ENCODE data around the gene DNAJC13.

The DNAJC13 gene

DNA sequence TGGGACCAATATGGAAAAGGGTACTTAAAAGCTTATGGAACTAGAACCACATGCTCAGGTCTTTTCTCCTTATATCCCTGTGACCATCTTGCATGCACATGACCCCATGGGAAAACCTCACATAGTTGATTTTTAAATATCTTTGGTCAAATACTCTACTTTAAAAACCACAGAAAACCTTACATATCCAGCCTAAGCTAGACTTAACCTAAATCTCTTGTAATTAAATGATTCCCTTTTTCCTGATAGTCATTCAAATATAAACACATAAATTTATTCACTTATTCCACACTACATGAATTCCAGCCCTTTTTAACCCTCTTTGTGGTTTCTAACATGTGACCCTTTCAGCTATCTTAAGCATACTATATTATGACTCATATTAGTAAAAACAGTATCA, 46.8 kb downstream of the DNAJC13 start:
- DNase-seq: no peak

DNA sequence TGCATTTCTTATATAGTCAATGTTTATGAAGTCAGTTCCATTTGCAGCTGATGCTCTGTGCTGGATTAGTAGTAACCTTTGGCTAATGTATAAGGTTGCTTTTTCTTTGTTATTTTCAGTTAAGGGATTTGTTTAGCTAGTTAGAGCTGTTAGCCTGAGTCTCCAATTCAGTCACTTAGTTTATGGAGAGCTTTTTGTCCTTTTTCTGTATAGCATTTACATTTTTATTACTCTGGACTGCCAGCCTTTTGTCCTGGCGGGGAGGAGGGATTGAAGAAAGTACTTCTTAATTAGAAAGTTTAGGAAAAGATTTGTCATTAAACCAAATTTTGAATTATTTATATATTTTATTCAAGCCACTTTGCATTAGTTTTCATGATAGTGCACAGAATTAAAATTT, 52.0 kb downstream of the DNAJC13 start:
- DNase-seq: no peak

DNA sequence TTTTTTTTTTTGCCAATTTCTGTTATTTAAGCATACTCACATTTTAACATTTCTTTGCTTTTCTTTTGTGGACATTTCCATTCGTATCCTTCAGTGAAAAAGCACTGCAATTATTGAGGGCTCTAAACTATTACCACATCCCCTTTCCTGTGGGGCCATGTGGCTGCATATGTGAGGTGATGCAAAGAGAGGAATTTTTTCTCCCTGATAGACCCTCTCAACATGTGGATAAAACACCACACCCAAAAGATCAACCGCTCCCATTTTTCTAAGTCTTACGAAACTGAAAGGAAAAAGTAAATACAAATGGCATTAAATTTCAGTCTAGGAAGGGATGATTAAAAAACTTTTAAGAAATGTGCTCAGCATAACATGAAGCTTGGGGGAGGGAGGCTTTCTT, 68.8 kb downstream of the DNAJC13 start:
- DNase-seq: no peak

DNA sequence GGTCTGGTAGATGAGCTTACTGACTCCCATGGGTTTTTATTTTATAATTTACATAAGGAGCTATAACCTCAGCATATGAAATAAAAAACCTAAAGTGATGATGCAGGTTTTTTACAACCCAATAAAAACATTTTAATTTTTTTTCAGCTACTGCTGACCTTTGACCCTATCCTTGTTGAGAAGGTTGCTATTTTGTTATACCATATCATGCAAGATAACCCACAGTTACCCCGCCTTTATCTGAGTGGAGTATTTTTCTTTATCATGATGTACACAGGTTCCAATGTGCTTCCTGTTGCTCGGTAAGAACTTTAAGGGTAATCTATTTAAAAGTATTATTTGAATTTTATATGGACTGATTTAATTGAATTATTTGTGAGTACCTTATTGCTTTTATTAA, 70.8 kb downstream of the DNAJC13 start:
- DNase-seq: no peak

DNA sequence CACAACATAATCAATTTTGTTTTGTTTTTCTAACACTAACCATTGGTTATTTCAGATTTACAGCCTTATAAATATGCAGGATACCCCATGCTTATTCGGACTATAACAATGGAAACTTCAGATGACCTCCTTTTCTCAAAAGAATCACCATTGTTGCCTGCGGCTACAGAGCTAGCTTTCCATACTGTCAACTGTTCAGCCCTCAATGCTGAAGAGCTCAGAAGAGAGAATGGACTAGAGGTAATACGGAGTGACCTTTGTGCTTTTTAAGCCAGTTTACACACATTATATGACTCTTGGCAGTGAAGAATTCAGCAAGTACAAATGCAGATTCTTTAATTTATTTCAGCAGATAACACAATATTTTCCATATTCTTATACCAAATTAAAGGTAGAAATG, 81.8 kb downstream of the DNAJC13 start:
- DNase-seq: no peak

DNA sequence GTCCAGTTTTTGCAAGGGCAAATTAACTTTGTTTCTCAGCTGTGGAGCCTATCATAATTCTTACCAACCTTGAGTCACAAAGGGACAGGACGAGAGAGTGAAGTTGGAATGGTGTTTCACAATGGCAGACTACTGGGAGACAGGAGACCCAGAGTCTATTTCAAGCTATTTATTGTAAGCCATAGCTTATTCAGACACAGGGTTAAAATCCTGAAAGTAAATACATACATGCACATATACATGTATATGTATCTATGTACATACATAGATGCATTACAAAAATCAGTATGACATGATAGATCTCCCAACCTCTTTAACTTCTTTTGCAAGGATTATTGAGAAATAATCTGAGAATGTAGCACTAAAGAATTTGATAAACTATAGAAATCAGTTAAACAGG, 86.3 kb downstream of the DNAJC13 start:
- DNase-seq: no peak

DNA sequence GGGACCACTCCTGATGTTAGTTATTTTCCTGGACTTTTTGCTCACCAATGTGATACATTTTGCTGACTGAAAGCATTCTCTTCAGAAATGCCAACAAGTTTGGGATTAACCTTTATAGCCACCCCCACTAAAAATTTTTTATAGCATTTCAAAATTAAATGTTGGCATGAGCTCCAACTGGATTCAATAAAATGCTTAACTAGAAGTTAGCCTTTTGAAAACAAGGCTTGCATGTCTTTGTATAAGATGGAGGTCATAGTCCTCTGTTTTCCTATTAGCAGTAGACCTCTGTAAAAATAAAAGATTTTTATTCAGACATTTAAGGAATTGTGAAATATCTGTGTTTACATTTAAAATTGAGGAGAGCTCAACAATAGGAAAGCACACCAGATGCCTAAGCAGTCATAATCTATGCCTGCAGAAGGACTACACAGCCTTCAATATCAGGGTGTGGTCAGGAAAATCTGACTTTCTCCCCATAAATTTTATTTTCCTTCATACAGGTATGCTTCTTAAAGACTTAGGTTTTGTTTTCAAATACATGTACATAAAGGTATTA, 87.2 kb downstream of the DNAJC13 start:
- no peak for DNase-seq

DNA sequence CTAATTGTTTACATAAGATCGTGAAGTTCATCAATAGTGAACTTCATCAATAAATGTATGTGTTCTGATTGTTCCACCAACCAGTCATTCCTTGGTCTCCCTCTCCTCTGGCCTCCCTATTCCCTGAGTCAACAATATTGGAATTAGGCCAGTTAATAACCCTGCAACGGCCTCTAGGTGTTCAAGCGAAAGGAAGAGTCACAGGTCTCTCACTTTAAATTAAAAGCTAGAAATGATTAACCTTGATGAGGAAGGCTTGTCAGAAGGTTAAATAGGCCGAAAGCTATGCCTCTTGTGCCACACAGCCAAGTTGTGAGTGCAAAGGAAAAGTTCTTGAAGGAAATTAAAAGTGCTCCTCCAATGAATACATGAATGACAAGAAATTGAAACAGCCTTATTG, 90.4 kb downstream of the DNAJC13 start:
- DNase-seq: no peak

DNA sequence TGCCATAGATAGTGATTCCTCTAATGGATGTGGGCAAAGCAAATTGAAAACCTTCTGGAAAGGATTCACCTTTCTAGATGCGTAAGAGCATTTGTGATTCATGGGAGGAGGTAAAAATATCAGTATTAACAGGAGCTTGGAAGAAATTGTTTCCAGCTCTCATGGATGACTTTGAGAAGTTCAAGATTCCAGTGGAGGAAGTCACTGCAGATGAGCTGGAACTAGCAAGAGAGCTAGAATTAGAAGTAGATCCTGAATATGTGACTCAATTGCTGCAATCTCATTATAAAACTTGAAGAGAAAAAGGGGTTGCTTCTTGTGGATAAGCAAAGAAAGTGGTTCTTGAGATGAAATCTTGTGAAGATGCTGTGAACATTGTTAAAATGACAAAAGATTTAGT, 91.8 kb downstream of the DNAJC13 start:
- no peak for DNase-seq

DNA sequence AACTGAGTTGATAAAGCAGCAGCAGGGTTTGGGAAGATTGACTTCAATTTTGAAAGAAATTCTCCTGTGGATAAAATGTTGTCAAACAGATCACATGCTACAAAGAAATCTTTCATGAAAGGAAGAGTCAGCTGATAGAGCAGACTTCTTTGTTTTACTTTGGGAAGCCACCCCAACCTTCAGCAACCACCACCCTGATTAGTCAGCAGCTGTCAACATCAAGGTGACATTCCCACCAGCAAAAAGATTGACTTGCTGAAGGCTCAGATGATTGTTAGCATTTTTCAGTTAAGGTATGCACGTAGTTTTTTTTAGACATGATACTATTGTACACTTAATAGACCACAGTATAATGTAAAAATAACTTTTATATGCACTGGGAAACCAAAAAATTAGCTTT, 92.2 kb downstream of the DNAJC13 start:
- DNase-seq: no peak

DNA sequence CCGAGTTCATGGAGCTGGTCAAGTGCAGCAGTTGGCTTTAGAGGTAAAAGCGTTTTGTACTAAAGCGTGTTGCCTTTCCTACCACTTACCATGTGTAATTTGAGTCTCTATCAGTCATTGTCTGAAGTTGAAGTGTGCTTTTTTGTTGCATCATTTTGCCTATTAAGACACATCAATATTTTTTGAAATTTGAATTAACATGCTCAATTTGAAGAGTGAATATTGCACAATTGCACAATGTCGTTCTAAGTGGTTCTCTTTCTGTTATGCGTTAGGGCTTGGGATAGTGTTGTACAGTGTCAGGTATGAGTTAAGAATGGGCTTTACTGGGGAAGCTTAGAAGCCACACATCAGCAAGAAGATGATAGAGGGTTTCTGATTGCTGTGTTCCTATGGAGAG, 95.8 kb downstream of the DNAJC13 start:
- DNase-seq: no peak

DNA sequence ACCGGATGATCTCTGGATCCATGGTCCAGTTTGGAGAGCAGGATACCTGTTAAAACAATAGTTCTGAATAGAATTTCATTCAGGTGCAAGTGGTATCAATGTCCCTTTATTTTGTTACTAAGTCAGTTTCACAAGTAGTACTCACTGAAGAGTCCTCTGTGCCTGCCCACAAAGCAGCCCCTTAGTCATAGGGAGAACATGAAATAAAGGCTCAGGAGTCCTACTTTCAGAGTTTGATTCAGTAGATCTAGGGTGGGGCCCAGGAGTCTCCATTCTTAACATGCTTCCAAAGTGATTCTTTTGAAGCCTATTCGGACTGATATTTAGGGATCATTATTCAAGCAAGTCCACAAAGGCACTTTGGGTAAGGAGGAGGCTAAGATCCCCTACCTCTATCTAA, 100.0 kb downstream of the DNAJC13 start:
- no peak for DNase-seq

DNA sequence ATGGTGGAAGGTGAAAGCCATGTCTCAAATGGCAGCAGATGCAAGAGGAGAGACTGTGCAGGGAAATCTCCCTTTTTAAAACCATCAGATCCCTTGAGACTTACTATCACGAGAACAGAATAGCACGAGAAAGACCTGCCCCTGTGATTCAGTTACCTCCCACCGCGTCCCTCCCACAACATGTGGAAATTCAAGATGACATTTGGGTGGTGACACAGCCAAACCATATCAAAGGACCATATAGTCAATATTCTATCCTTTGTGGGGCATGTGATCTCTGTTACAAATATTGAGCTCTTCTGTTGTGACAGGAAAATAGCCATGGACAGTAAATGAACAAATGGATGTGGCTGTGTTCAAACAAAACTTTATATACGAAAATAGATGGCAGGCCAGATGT, 102.6 kb downstream of the DNAJC13 start:
- DNase-seq: no peak

DNA sequence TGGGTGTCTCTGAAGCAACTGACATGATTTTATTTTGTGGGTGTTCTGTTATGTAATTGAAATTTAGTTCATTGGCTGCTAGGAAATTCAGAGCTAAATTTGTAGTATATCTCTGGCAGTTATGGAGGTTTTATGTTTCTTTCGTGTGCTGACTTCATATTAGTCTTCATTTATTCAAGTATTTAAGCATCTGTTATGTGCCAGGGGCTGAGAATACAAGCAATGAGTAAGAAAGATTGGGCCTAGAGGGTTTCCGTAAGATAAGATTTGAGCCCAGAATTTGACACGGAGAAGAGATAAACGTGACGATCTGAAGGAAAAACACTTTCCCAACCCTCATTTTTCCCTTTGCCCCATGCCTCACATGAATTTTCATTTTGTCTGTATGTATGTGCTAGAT, 104.6 kb downstream of the DNAJC13 start:
- DNase-seq: peak in 1 of 58 donors; percentile 5

DNA sequence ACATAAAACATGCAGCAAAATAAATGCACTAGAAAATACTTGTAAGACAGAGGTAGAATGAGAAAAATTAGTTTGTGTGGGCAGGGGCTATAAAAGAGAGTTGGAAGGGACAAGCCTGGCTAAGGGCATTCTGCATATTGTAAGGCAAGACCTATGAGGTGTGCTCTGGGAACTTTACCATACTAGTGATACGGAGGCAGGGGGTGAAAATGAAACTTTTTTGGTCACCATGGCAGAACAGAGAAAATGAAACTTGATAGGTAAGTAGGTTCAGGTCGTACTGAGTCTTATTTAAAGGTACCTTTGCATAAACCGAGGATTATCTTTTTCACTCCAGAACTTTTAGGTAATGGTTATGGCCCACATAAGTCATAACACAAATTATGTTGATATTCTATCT, 105.1 kb downstream of the DNAJC13 start:
- no peak for DNase-seq

DNA sequence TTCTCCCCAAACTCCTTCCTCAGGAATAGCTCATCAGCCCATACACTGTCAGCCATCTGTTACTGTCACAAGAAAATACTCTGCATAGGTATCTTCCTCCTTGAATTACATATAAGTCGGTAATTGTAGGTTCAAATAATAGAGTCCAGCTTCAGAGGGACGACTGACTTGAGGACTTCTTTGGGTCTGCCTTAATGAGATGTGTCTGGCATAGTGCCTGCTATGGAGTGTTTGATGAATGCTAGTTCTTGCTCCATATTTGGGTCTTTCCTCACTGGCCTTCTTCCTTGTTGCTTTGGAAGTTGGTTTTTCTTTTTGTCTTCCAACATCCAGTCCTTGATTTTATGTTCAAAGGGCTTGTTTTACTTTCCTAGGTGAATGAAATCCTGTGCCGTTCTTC, 113.3 kb downstream of the DNAJC13 start:
- DNase-seq: no peak

DNA sequence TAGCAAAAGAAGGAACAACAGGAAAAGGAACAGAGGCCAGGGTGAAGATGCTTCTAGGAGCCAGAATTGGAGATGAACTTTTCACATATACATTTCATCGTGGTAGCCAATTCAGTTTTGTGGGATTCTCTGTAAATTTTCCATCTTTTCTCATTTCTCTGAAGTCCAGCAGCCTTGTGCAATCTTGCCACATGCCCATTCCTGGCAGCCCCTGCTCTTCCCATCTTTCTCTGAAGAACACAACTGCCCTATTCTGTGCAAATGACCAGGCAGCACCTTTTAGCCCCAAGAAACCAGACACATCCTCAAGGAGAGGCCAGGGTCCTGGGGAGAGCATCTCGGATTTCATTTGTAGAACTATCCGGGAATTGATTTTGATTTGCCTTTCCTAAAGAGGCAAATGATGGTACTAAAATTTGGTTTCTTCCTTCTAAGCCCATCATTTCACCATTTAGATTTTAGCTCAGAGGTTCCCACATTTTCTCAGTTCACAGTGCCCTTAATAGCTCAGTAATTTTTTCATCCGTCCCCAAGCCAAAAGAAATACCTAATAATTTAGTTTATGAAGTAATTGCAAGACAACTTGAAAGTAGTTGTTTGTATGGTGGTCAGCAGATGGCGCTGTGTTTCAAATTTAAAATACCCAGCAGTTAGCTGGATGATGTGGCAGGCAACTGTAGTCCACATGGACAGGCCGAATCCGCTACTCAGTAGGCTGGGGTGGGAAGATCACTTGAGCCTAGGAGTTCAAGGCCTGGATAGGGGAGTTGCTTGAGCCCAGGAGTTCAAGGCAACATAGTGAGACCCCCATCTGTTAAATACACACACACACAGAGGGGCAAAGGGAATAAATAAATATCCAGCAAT, 118.5 kb downstream of the DNAJC13 start:
- peak in 39 of 58 donors; percentile 5 to 63 (median 26) for DNase-seq

DNA sequence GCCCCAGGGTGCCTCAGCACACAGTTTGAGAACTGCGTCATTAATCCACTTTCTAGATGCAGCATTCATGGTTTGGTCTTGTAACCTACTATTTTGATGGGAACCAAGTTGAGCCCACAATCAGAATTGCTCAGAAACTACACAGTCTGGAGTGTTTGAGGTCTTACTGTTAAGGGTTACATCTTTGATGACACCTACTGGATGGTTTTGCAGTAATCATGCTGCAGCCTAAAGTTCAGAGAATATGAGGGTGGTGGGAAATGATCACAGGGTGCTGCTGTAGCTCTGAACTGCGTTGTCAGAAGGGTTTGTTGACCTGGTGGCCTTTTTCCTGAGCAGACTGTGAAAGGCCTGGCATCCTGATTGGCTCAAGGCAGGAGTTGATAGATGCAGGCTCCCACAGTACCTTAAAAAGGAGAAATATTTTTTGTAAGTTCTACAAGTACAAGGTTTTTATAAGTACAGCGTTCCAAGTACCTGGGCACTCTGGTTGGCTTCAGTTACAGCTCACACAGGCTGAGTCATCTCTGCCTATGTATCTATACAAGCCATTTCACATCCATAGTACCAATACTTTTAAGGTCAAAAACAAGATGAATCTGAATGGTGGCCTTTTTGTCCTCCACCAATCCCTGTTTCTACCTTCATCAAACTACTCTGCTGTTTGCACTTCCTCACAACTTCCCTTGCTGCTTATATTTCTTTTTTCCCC, 119.3 kb downstream of the DNAJC13 start:
- DNase-seq: no peak

DNA sequence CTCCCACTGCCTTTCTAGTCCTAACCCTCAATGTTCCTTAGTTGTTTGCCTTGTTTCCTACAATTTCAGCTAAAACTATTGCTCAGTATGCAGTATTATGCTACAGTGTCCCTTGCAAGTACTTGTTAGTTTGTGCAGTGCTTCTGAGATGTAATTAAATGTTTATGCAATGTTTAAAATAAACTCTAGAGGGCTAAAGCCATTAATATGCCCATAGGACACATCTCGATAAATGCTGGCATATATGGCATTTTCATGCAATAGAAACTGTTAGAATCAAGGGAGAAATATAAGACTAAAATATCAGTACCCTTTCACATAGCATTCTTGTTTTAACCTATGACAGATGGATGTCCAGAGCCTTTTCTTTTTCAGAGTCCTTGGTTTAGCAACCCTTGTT, 120.0 kb downstream of the DNAJC13 start:
- DNase-seq: no peak

DNA sequence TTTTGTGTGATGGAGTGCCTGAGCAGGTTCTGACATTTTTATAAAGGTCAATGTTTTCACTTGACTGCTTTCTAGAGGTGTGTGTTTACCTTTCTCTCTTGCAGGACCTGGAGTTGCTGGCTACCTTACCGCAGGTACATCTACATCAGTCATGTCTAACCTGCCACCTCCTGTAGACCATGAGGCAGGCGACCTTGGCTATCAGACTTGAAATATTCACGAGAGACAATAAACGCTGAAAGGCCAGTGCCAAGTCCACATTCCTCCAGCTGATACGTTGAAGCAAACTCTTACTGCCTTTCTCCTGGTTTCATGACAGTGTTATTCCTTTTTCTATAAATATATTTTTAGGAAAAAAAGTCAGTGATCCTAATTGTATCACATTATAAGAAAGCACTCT, 120.8 kb downstream of the DNAJC13 start:
- DNase-seq: no peak

DNA sequence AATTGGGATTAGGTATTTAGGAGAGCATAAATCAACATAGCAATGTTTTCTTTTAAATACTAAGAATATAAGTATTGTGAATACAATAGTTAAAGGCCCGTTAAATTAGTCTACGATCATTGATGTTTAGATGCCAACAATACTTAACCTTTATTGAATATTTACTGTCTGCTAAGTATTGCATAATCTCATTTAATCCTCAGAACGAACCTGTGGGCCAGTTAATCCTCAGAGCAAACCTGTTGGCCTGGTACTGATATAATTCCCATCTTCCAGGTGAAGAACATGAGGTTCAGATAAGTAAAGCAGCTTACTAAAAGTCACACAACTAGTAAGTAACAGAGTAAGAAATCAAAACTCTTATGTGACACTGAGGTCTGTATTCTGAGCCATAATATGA, 122.4 kb downstream of the DNAJC13 start:
- no peak for DNase-seq

DNA sequence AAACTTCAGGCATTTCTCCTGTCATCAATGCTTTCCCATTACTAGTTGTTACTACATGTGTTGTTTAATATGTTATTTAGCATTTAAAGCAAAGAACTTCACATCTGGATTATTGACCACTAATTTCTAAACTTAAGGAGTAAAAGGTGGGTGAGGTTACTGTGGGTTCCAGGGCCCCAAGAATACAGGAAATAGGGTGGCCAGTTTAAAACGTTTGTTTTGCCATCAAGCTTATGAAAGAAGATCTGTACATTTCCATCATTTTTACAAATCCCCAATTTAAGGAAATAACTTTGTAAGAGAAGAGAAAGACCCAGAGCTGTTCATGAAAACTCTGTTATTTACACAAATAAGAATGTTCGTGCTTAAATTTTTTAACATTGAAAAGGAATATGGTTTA, 125.3 kb downstream of the DNAJC13 start:
- no peak for DNase-seq
